ENCODE measurements around the gene FZD4. TPM values are rescaled to one million over a fixed set of nuclear protein-coding genes. Genes with fewer than 3 reads are reported as not detected.
"Not testable (repeated sequence)": the region's sequence is repeated elsewhere in the genome, so short reads cannot be mapped to it uniquely, and the experiment has no call there.

The FZD4 gene
- total RNA-seq, 1 experiment from 2014 or later: 0.35 TPM

DNA sequence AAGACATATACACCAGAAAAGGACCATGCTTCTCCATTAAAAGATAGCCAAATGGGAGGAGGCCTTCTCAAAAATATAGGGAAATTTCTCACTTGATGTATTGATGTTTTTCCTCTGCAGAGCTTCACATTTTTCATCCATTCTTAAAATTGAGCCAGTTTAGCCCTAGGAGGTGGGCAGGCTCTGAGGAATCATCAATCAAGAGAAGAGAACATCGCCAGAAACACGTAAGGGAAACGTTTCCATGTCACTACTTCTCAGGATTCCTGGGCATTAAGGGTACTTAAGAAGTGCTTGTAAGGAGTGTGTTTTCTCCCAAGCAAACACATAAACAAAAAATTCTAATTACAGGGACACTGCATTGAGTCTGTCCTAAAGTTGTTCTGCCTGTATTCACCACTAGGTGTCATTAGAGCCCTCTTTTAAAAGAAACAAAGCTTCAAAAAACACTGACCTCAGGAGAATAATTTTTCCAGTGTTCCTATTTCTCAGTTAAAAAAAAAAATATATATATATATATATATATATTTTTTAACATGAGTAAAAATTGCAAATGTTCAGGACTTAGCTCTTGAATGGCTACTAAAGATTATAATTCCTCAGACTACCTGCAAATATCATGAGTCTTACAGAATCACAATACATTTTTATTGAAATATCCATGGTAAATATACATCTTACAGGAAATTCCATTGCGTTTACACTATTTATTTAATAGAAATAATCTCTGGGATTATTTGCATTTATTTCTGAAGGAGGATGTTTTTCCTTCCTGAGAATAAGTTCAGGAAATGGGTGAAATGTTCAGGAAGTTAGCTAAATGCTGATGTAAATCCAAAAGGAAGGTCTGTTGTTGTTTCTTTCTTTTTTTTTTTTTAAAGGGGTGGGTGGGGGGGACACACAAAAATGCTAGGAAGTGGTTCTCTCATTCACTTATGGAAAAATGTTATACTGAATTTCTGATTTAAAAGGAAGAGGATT, 16.0 kb downstream of the FZD4 start:
- H3K9me3 Mint-ChIP-seq (ENCODE audit: unreplicated experiment): no peaks in the 10 kb centered on the region
- POLR2A ChIA-PET: interaction anchor here (0.6 to 4.4 kb wide), 3 partner anchors 9 to 345 kb away, joined by 3 to 15 read pairs (median 3); partner anchors contain the start of gene FZD4
- DNase-seq (ENCODE audit: unreplicated experiment): peak; percentile 60
- no peak overlapping the region for H3K27ac Mint-ChIP-seq (ENCODE audit: low read depth, unreplicated experiment)
- no peaks in the 10 kb centered on the region for H3K27me3 Mint-ChIP-seq (ENCODE audit: insufficient read depth, unreplicated experiment)
- peaks cover 8% of the 10 kb centered on the region for H3K4me1 Mint-ChIP-seq (ENCODE audit: insufficient read depth, unreplicated experiment)
- TF ChIP-seq, protein P1, sequence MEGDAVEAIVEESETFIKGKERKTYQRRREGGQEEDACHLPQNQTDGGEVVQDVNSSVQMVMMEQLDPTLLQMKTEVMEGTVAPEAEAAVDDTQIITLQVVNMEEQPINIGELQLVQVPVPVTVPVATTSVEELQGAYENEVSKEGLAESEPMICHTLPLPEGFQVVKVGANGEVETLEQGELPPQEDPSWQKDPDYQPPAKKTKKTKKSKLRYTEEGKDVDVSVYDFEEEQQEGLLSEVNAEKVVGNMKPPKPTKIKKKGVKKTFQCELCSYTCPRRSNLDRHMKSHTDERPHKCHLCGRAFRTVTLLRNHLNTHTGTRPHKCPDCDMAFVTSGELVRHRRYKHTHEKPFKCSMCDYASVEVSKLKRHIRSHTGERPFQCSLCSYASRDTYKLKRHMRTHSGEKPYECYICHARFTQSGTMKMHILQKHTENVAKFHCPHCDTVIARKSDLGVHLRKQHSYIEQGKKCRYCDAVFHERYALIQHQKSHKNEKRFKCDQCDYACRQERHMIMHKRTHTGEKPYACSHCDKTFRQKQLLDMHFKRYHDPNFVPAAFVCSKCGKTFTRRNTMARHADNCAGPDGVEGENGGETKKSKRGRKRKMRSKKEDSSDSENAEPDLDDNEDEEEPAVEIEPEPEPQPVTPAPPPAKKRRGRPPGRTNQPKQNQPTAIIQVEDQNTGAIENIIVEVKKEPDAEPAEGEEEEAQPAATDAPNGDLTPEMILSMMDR (IDR thresholded peaks at IDR 0.05; ENCODE audit: unreplicated experiment): peak; percentile 54
- H3K36me3 Mint-ChIP-seq (ENCODE audit: insufficient read depth, unreplicated experiment): no peaks in the 10 kb centered on the region
- BruUV-seq (replicated peaks): no TSS peak
- no peak overlapping the region for H3K4me3 Mint-ChIP-seq (ENCODE audit: unreplicated experiment)
- CTCF ChIA-PET: interaction anchor here (0.5 to 7.2 kb wide), 48 partner anchors 8 to 1347 kb away, joined by 3 to 56 read pairs (median 4); partner anchors contain the start of gene FZD4
- intact Hi-C loops (cut with micrococcal nuclease): loop anchor here (1.0 to 5.0 kb wide), 4 partner anchors 342 to 483 kb away; no protein-coding TSS in a partner anchor

DNA sequence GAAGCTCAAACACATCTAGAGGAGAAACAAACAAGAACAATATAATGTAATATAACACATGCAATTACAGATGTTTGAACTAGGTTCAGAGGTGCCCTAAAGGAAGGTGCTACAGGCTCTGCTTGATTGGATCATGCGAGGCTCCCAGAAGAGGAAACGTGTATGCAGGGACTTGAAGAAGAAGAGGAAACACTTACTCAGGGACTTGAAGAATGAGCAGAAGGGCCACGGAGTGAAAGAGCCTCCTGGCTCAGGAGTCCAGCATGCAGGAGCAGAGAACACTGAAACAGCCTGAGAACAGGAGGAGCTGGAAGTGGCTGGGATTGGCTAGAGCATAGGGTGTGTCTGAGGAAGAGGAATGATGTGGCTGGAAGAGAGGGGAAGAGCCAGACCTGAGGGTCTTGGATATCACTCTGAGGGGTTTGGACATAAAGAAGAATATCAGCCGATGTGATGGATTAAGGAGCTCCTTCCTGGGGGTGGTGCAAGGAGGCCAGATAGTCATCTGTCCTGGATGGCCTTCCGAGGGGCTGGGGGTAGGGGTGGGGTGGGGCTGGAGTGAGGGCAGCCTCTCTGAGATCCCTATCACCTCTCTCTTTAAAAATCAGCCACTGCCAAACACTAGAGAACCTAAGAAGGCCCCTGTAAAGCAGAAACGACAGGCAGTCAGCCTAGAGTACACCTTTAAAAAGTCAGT, 16.8 kb downstream of the FZD4 start:
- no peak overlapping the region for H3K27ac Mint-ChIP-seq (ENCODE audit: low read depth, unreplicated experiment)

DNA sequence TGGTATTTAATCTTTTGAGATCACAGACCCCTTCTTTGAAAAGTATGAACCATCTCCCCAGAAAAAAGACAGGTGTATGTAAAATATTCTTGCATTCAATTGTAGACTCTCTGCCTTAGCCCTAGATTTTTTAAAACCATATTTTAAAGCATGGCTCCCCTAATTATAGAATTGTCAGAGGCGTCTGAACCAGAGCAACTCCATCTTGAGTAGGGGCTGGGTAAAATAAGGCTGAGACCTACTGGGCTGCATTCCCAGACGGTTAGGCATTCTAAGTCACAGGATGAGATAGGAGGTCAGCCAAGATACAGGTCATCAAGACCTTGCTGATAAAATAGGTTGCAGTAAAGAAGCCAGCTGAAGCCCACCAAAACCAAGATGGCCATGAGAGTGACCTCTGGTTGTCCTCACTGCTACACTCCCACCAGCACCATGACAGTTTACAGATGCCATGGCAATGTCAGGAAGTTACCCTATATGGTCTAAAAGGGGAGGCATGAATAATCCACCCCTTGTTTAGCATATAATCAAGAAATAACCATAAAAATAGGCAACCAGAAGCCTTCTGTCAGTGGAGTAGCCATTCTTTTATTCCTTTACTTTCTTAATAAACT, 17.9 kb downstream of the FZD4 start:
- not testable (repeated sequence) for DNase-seq (ENCODE audit: unreplicated experiment); H3K4me1 Mint-ChIP-seq (ENCODE audit: insufficient read depth, unreplicated experiment); BruUV-seq (replicated peaks); H3K27me3 Mint-ChIP-seq (ENCODE audit: insufficient read depth, unreplicated experiment); H3K36me3 Mint-ChIP-seq (ENCODE audit: insufficient read depth, unreplicated experiment); H3K9me3 Mint-ChIP-seq (ENCODE audit: unreplicated experiment); H3K4me3 Mint-ChIP-seq (ENCODE audit: unreplicated experiment); H3K27ac Mint-ChIP-seq (ENCODE audit: low read depth, unreplicated experiment)
- CTCF ChIA-PET: interaction anchor here (0.7 to 7.2 kb wide), 18 partner anchors 7 to 484 kb away, joined by 3 to 56 read pairs (median 9); partner anchors contain the start of gene FZD4
- intact Hi-C loops (cut with micrococcal nuclease): loop anchor here (5.0 kb wide), 1 partner anchor 485 kb away; no protein-coding TSS in a partner anchor
- POLR2A ChIA-PET: interaction anchor here (0.7 kb wide), 1 partner anchor 348 kb away, joined by 3 read pairs; no protein-coding TSS in a partner anchor

More for the DNA sequence above, 16.8 kb downstream of the FZD4 start:
- no peak overlapping the region for H3K4me3 Mint-ChIP-seq (ENCODE audit: unreplicated experiment)
- CTCF ChIA-PET: interaction anchor here (0.6 to 7.2 kb wide), 40 partner anchors 8 to 1347 kb away, joined by 3 to 56 read pairs (median 4); partner anchors contain the start of gene FZD4
- peaks cover 8% of the 10 kb centered on the region for H3K4me1 Mint-ChIP-seq (ENCODE audit: insufficient read depth, unreplicated experiment)
- no TSS peak for BruUV-seq (replicated peaks)
- POLR2A ChIA-PET: interaction anchor here (0.6 to 1.5 kb wide), 2 partner anchors 8 to 346 kb away, joined by 3 read pairs; no protein-coding TSS in a partner anchor
- H3K36me3 Mint-ChIP-seq (ENCODE audit: insufficient read depth, unreplicated experiment): no peaks in the 10 kb centered on the region
- H3K27me3 Mint-ChIP-seq (ENCODE audit: insufficient read depth, unreplicated experiment): no peaks in the 10 kb centered on the region
- no peaks in the 10 kb centered on the region for H3K9me3 Mint-ChIP-seq (ENCODE audit: unreplicated experiment)
- TF ChIP-seq, protein P1 (IDR thresholded peaks at IDR 0.05; ENCODE audit: unreplicated experiment): no peak
- intact Hi-C loops (cut with micrococcal nuclease): loop anchor here (5.0 kb wide), 1 partner anchor 484 kb away; no protein-coding TSS in a partner anchor
- no peak for DNase-seq (ENCODE audit: unreplicated experiment)

DNA sequence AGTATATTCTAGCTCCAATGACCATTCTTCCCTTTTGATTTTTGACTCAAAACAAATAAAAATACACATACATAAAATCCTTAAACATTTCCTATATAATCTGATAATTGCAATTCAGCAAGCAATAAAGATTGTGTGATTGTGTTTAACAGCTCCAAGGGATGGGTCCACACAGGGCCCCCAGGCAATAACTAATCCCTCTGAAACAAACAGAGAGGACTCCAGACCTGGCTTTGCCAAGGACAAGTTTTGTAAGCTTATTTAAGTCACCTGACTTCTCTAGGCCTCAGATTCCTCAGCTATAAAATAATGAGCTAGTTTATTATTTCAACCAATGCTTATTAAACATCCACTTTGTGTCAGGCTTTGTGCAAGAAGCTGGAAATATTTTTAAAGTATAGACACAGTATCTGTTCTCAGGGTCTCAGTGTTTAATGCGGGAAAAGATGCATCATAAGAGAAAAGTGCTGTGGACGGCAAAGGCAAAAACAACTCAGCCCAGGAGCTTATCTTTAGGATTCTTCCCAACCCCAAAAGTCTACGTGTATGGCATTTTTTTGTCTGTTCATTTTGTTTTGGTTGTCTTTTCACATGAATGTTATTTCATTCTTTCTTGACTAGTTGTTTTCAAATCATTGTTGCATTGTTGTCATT, 20.1 kb downstream of the FZD4 start:
- Mint-ChIP-seq H3K27me3 (ENCODE audit: insufficient read depth, unreplicated experiment) (no peaks in the 10 kb centered on the region), H3K9me3 (ENCODE audit: unreplicated experiment) (no peaks in the 10 kb centered on the region), H3K4me1 (ENCODE audit: insufficient read depth, unreplicated experiment) (peaks cover 12% of the 10 kb centered on the region), H3K36me3 (ENCODE audit: insufficient read depth, unreplicated experiment) (no peaks in the 10 kb centered on the region), H3K27ac (ENCODE audit: low read depth, unreplicated experiment) (no peak overlapping the region), H3K4me3 (ENCODE audit: unreplicated experiment) (no peak overlapping the region)
- BruUV-seq (replicated peaks): no TSS peak
- intact Hi-C loops (cut with micrococcal nuclease): loop anchor here (5.0 kb wide), 1 partner anchor 487 kb away; no protein-coding TSS in a partner anchor
- TF ChIP-seq, protein P1 (IDR thresholded peaks at IDR 0.05; ENCODE audit: unreplicated experiment): no peak
- DNase-seq (ENCODE audit: unreplicated experiment): no peak
- POLR2A ChIA-PET: interaction anchor here (0.7 to 1.0 kb wide), 2 partner anchors 10 to 486 kb away, joined by 3 read pairs; no protein-coding TSS in a partner anchor
- CTCF ChIA-PET: interaction anchor here (0.6 to 3.3 kb wide), 12 partner anchors 10 to 693 kb away, joined by 3 to 21 read pairs (median 3); no protein-coding TSS in a partner anchor
